Upper lobe of left lung (tissue), 6 donors: ENCODE results near the gene CEP170. TPM values are rescaled to one million over a fixed set of nuclear protein-coding genes. Genes with fewer than 3 reads are reported as not detected.

Experiments used
- ATAC-seq, 2 donors: fragments of 200-7000 bp; cut with Tn5 transposase; one replicate each; pipeline ENCODE4 v1.9.1; 2022; ENCODE audit warnings: mild to moderate bottlenecking in 2 of 2, moderate library complexity in 2 of 2; ENCODE audit not compliant: low FRiP score in 2 of 2
- DNase-seq, 2 donors: peaks; one replicate each; pipeline ENCODE4 v3.0.0-alpha.2; 2019 to 2020
- H3K27ac ChIP-seq, 4 donors: fragments of 200-600 bp; sonication (generic); one replicate each; pipeline ENCODE4 v1.5.1; 2016 to 2019
- H3K27me3 ChIP-seq, 4 donors: fragments of 200-600 bp; sonication (generic); one replicate each; pipeline ENCODE4 v1.5.1; 2017 to 2019
- H3K36me3 ChIP-seq, 4 donors: fragments of 200-600 bp; sonication (generic); one replicate each; pipeline ENCODE4 v1.5.1; 2016 to 2019
- H3K4me1 ChIP-seq, 4 donors: fragments of 200-600 bp; sonication (generic); one replicate each; pipeline ENCODE4 v1.5.1; 2018 to 2019
- H3K4me3 ChIP-seq, 4 donors: fragments of 200-600 bp; sonication (generic); one replicate each; pipeline ENCODE4 v1.5.1; 2017 to 2019; ENCODE audit warnings: mild to moderate bottlenecking in 2 of 4, moderate library complexity in 1 of 4
- H3K9me3 ChIP-seq, 4 donors: fragments of 200-600 bp; sonication (generic); one replicate each; pipeline ENCODE4 v1.5.1; 2018 to 2019
- CTCF ChIP-seq, 6 experiments: fragments of 450-650 bp in 4 of 6; fragments of 200-600 bp in 2 of 6; sonication (generic) in 2 of 6; IDR thresholded peaks; one replicate each; pipeline ENCODE4 v1.5.1; 2016 to 2019; ENCODE audit warnings: antibody characterized with exemption in 6 of 6
- EP300 ChIP-seq, 4 donors: sonication (generic); formaldehyde crosslinking; IDR thresholded peaks; one replicate each; pipeline ENCODE4 v1.5.1; 2017; ENCODE audit warnings: antibody characterized with exemption in 4 of 4, control low read depth in 2 of 4
- POLR2A ChIP-seq, 4 donors: fragments of 450-650 bp; IDR thresholded peaks; one replicate each; pipeline ENCODE4 v1.5.1; 2016 to 2017; ENCODE audit warnings: antibody characterized with exemption in 4 of 4, mild to moderate bottlenecking in 2 of 4
- POLR2AphosphoS5 ChIP-seq, 2 donors: sonication (generic); formaldehyde crosslinking; IDR thresholded peaks; one replicate each; pipeline ENCODE4 v1.5.1; 2017; ENCODE audit warnings: antibody characterized with exemption in 2 of 2
- WGBS, 2 donors: methylation state at CpG; one replicate each; pipeline ENCODE4 v1.1.5; 2017 to 2018; 5-methylcytosine and 5-hydroxymethylcytosine counted together
- total RNA-seq, 6 donors: library from RNA; depleted of rRNA in 4 of 6; stranded (reverse); fragments of >200 nt in 4 of 6; gene quantifications; one replicate each; pipeline versions ENCODE4 v1.1.0 to v1.2.1, GENCODE V29; 2016 to 2021
- donor health status: DM: no; HTN: no; CAD: no; lungs with moderate emphysema.
- donor health status: DM: no; HTN: yes; CAD: no; lungs with severe emphysema.

Gene CEP170
- total RNA-seq, 6 donors from 2014 or later, result 47.6 to 160 (median 88.6) TPM

GRCh38 chr1:243270097-243270864, 15.2 kb upstream of the CEP170 start:
- DNase-seq (no peak), ATAC-seq (no peak)
- 74 to 80% methylated on average over 6 of the region's 6 CpGs for WGBS, 2 donors
- Histone ChIP-seq H3K36me3 (peaks cover 0 to 23% (median 4%) of the 10 kb centered on the region in 4 donors), H3K27ac (peak overlapping the region; percentile 71 to 84 (median 76)), H3K9me3 (no peaks in the 10 kb centered on the region), H3K4me3 (no peak overlapping the region), H3K27me3 (no peaks in the 10 kb centered on the region), H3K4me1 (peaks cover 32 to 59% (median 47%) of the 10 kb centered on the region in 4 donors)
- no peak for TF ChIP-seq EP300 (IDR thresholded peaks at IDR 0.05)
- TF ChIP-seq POLR2A (IDR thresholded peaks at IDR 0.05), result no peak

GRCh38 chr1:243269461-243269801, 14.3 kb upstream of the CEP170 start:
- 71 to 81% methylated on average over 4 of the region's 4 CpGs for WGBS, 2 donors
- TF ChIP-seq POLR2AphosphoS5 (IDR thresholded peaks at IDR 0.05), result no peak
- no peak for TF ChIP-seq CTCF (IDR thresholded peaks at IDR 0.05)
- no peak for TF ChIP-seq POLR2A (IDR thresholded peaks at IDR 0.05)
- TF ChIP-seq EP300 (IDR thresholded peaks at IDR 0.05), result no peak
- Histone ChIP-seq H3K27ac (peak overlapping the region; percentile 71 to 84 (median 76)), H3K4me3 (no peak overlapping the region), H3K4me1 (peaks cover 38 to 67% (median 55%) of the 10 kb centered on the region in 4 donors), H3K9me3 (no peaks in the 10 kb centered on the region), H3K36me3 (peaks cover 0 to 14% (median 4%) of the 10 kb centered on the region in 4 donors), H3K27me3 (no peaks in the 10 kb centered on the region)
- no peak for ATAC-seq
- DNase-seq, result no peak

- TF ChIP-seq EP300 (IDR thresholded peaks at IDR 0.05), result no peak
- no peak for TF ChIP-seq POLR2A (IDR thresholded peaks at IDR 0.05)
- no peak for TF ChIP-seq POLR2AphosphoS5 (IDR thresholded peaks at IDR 0.05)
- TF ChIP-seq CTCF (IDR thresholded peaks at IDR 0.05), result no peak
- peak overlapping the region; percentile 71 to 84 (median 76) for H3K27ac ChIP-seq
- DNase-seq (peak in 1 of 2 donors; percentile 35), ATAC-seq (peak in 1 of 2 donors; percentile 22)
- H3K9me3 ChIP-seq, result no peaks in the 10 kb centered on the region
- peaks cover 44 to 72% (median 60%) of the 10 kb centered on the region in 4 donors for H3K4me1 ChIP-seq
- H3K36me3 ChIP-seq, result peaks cover 0 to 10% (median 3%) of the 10 kb centered on the region in 4 donors
- WGBS, 2 donors, result 76% methylated on average over 13 of the region's 13 CpGs
- peak overlapping the region in 1 of 4 donors; percentile 17 for H3K4me3 ChIP-seq
- H3K27me3 ChIP-seq, result no peaks in the 10 kb centered on the region
Observed at GRCh38 chr1:243268751-243269460, 13.8 kb upstream of the CEP170 start.

- Histone ChIP-seq H3K4me3 (peak overlapping the region in 1 of 4 donors; percentile 17), H3K27me3 (no peaks in the 10 kb centered on the region), H3K27ac (peak overlapping the region; percentile 71 to 84 (median 76)), H3K4me1 (peaks cover 50 to 81% (median 65%) of the 10 kb centered on the region in 4 donors), H3K9me3 (no peaks in the 10 kb centered on the region), H3K36me3 (peaks cover 0 to 8% (median 1%) of the 10 kb centered on the region in 4 donors)
- ATAC-seq (peak; percentile 68 to 70), DNase-seq (no peak)
- no peak for TF ChIP-seq CTCF (IDR thresholded peaks at IDR 0.05)
- TF ChIP-seq POLR2AphosphoS5 (IDR thresholded peaks at IDR 0.05), result no peak
- no peak for TF ChIP-seq EP300 (IDR thresholded peaks at IDR 0.05)
- TF ChIP-seq POLR2A (IDR thresholded peaks at IDR 0.05), result no peak
- 44 to 55% methylated on average over 12 of the region's 12 CpGs for WGBS, 2 donors
Observed at GRCh38 chr1:243267914-243268653, 13.0 kb upstream of the CEP170 start.
